GM12878 (cell line): ENCODE measurements around the gene DNMBP. TPM values are rescaled to one million over a fixed set of nuclear protein-coding genes. Genes with fewer than 3 reads are reported as not detected.

Source experiments
- ATAC-seq: fragments of 200-7000 bp; cut with Tn5 transposase; 3 replicates; pipeline ENCODE4 v1.9.1; 2020; ENCODE audit warnings: mild to moderate bottlenecking, moderate library complexity
- BruUV-seq: library from RNA; stranded (reverse); fragments of 400-500 nt; replicated peaks from 2 replicates; lab custom pipeline; 2021; lab: Mats Ljungman, UMichigan
- CTCF ChIA-PET: fragments of 300-600 bp; sonication (Branson Sonifier 250); formaldehyde crosslinking; extraction: SDS; loops from one replicate; lab custom pipeline; 2021; ENCODE audit warnings: inconsistent platforms; lab: Yijun Ruan, JAX
- POLR2A ChIA-PET: fragments of 350-600 bp; formaldehyde crosslinking; extraction: SDS; loops from one replicate; lab custom pipeline; 2021; ENCODE audit warnings: inconsistent platforms; lab: Charles Lee
- RAD21 ChIA-PET: fragments of 300-600 bp; sonication (Branson Sonifier 250); formaldehyde crosslinking; loops from one replicate; lab custom pipeline; 2023; ENCODE audit warnings: antibody characterized with exemption; ENCODE audit not compliant: unreplicated experiment; lab: Charles Lee
- SMC1A ChIA-PET: fragments of 300-600 bp; sonication (Branson Sonifier 250); formaldehyde crosslinking; loops from one replicate; lab custom pipeline; 2023; ENCODE audit not compliant: unreplicated experiment, uncharacterized antibody; lab: Charles Lee
- DNase-seq: peaks from one replicate; pipeline ENCODE4 v3.0.0-alpha.2; 2011; ENCODE audit warnings: low read depth, low spot score
- FAIRE-seq: peaks from 3 replicates; lab custom pipeline; 2011; peaks lifted over from hg19 to GRCh38; lab: Jason Lieb, UNC
- H2AFZ ChIP-seq: 2 replicates; pipeline ENCODE4 v1.6.0; 2011; ENCODE audit warnings: low read depth, low read length, control low read depth; ENCODE audit not compliant: control insufficient read depth
- H3K27ac ChIP-seq: 2 replicates; pipeline ENCODE4 v1.5.1; 2011; ENCODE audit warnings: control low read depth; ENCODE audit not compliant: control insufficient read depth, insufficient read depth
- H3K27me3 ChIP-seq, 2 experiments: replicated peaks in 1 of 2; 2 replicates each; pipeline versions ENCODE4 v1.6.0 to v1.6.1; 2011; ENCODE audit warnings: low read length in 1 of 2; ENCODE audit not compliant: control insufficient read depth in 2 of 2, insufficient read depth in 2 of 2
- H3K36me3 ChIP-seq, 2 experiments: 2 replicates each; pipeline ENCODE4 v1.5.1; 2011; ENCODE audit warnings: low read length in 1 of 2; ENCODE audit not compliant: control insufficient read depth in 2 of 2, insufficient read depth in 2 of 2
- H3K4me1 ChIP-seq: 2 replicates; pipeline ENCODE4 v1.6.1; 2011; ENCODE audit warnings: mild to moderate bottlenecking, low read length, moderate library complexity, mixed read lengths; ENCODE audit not compliant: control insufficient read depth, insufficient read depth
- H3K4me2 ChIP-seq: 2 replicates; pipeline ENCODE4 v1.6.0; 2011; ENCODE audit warnings: control low read depth; ENCODE audit not compliant: control insufficient read depth, insufficient read depth
- H3K4me3 ChIP-seq: fragments of 200-600 bp; sonication (generic); 2 replicates; pipeline ENCODE4 v1.5.1; 2016
- H3K79me2 ChIP-seq: 2 replicates; pipeline ENCODE4 v1.6.0; 2011; ENCODE audit warnings: low read length; ENCODE audit not compliant: control insufficient read depth, insufficient read depth
- H3K9ac ChIP-seq: 2 replicates; pipeline ENCODE4 v1.8.0; 2011; ENCODE audit warnings: low read length, control low read depth, mixed read lengths; ENCODE audit not compliant: control insufficient read depth, insufficient read depth
- H3K9me3 ChIP-seq: replicated peaks from 3 replicates; pipeline ENCODE4 v1.5.1; 2011; ENCODE audit warnings: mild to moderate bottlenecking, low read length; ENCODE audit not compliant: control insufficient read depth, insufficient read depth
- H4K20me1 ChIP-seq: 2 replicates; pipeline ENCODE4 v1.6.0; 2011; ENCODE audit not compliant: control insufficient read depth, insufficient read depth
- FOXM1 ChIP-seq: IDR thresholded peaks from 2 replicates; pipeline ENCODE4 v1.6.1; 2012; ENCODE audit warnings: low read depth, mild to moderate bottlenecking, inconsistent platforms, low read length, moderate library complexity
- IKZF1 ChIP-seq: fragments of 450-650 bp; conservative IDR thresholded peaks from 2 replicates; pipeline ENCODE4 v1.6.1; 2017; ENCODE audit warnings: antibody characterized with exemption, mild to moderate bottlenecking
- MTA3 ChIP-seq: IDR thresholded peaks from 2 replicates; pipeline ENCODE4 v1.6.1; 2012; ENCODE audit warnings: low read length, inconsistent platforms, borderline replicate concordance
- PML ChIP-seq: IDR thresholded peaks from 2 replicates; pipeline ENCODE4 v1.6.1; 2012; ENCODE audit warnings: low read length, inconsistent platforms
- WGBS: methylation state at CpG from one replicate; pipeline ENCODE4 v1.1.6; 2016; ENCODE audit warnings: low lambda C conversion rate; ENCODE audit not compliant: insufficient replicate concordance, insufficient coverage; ENCODE audit errors: missing lambda C conversion rate; 5-methylcytosine and 5-hydroxymethylcytosine counted together
- in situ Hi-C: fragments of 300-500 bp; cut with MboI; formaldehyde crosslinking; loops from 9 replicates; pipeline ENCODE4 v1.14.3; 2018; ENCODE audit warnings: mixed read lengths
- intact Hi-C: fragments of 100-400 bp; cut with micrococcal nuclease; formaldehyde crosslinking; loops from one replicate; pipeline ENCODE4 v1.14.2; 2022; ENCODE audit not compliant: unreplicated experiment
- polyA plus RNA-seq, 11 experiments: library from polyadenylated mRNA; depleted of rRNA in 4 of 11; unstranded in 6 of 11; stranded (reverse) in 5 of 11; fragments of >200 nt; fragmentation: Nextera tagmentation in 4 of 11; fragmentation: Illumina TruSeq in 1 of 11; extraction: Ambion mirVana in 4 of 11; extraction: Trizol in 1 of 11; gene quantifications; 1 replicate in 1 of 11; 2 replicates in 10 of 11; pipeline versions ENCODE4 v1.2.1 to v1.2.3, GENCODE V29; 2011 to 2016; ENCODE audit warnings: inconsistent platforms in 2 of 11, missing spikeins in 2 of 11, low read depth in 1 of 11
- total RNA-seq, 4 experiments: library from RNA; depleted of rRNA in 3 of 4; stranded (reverse); fragments of >200 nt in 3 of 4; fragmentation: Illumina TruSeq in 1 of 4; extraction: Trizol in 1 of 4; gene quantifications; 2 replicates each; pipeline versions ENCODE4 v1.2.1 to v1.2.3, GENCODE V29; 2013 to 2021
- TF ChIP-seq, protein P1 (sequence below): fragments of 450-650 bp; formaldehyde crosslinking; IDR thresholded peaks from 2 replicates; pipeline ENCODE4 v1.4.0; 2022; ENCODE audit warnings: mild to moderate bottlenecking, moderate library complexity

DNMBP gene
- total and polyA plus RNA-seq, 10 of the 15 experiments (the other 5 are each of a cell fraction or from before 2014, with no cell fraction given), result 7.1 to 45.0 (median 22.0) TPM

DNA sequence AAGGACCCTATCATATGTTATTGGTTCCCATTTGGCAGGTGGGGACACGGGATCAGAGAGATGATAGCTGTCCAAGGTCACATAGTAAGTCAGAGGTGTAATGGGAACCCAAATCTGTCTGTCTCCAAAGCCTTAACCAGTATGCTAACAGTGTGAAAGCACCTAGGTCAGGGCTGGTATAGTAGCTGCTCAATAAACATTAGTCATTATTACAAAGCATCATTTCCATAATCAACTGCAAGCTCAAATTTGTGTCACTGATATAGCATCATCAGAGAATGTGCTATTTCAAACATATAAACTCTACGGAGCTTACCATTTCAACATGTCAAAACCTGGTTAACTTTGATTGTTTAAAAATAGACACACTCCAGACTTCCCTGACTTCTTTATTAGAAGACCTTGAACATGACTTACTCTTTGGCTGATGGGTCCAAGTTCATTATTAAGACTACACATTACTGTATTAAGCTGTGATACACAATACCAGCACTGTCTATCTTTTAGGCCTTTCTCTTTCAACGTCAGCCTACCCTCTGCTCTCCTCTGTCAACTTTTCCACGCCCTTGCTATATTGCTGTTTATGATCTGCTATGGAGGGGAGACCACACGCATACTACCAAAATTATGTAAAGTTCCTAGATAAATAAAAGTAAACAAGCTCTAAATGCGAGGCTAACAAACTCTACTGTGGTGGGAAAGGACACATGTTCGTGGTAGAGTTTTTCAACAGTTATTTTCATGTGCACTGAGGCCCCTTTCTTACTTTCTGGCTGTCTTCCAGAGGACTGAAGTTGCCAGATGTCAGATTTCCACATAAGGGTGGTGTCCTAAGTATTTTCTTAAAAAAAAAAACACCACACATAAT is 33.6 kb downstream of the DNMBP start:
- no peaks in the 10 kb centered on the region for H3K9me3 ChIP-seq
- POLR2A ChIA-PET, result interaction anchor here (0.6 to 4.7 kb wide), 11 partner anchors 8 to 80 kb away, joined by 3 to 52 read pairs (median 4); partner anchors contain the start of gene DNMBP
- DNase-seq, result no peak
- CTCF ChIA-PET, result interaction anchor here (0.6 to 16.3 kb wide), 12 partner anchors 9 to 359 kb away, joined by 3 to 318 read pairs (median 6); partner anchors contain the start of gene DNMBP
- ATAC-seq, result peak; percentile 45
- peak overlapping the region; percentile 94 for H3K27ac ChIP-seq
- SMC1A ChIA-PET, result interaction anchor here (0.6 to 17.5 kb wide), 10 partner anchors 8 to 211 kb away, joined by 3 to 531 read pairs (median 4); partner anchors contain the start of gene DNMBP
- peak overlapping the region; percentile 41; the same call in 1 of the 2 replicates for H3K4me3 ChIP-seq
- peak; percentile 62 for FAIRE-seq
- H3K4me2 ChIP-seq, result peak overlapping the region; percentile 85
- TSS peak; percentile 18 for BruUV-seq
- H3K9ac ChIP-seq, result peak overlapping the region; percentile 47
- in situ Hi-C loops (no loop called here), intact Hi-C loops (loop anchor here (2.0 to 10.0 kb wide), 2 partner anchors 71 to 209 kb away; partner anchors contain the start of gene ERLIN1)
- peaks cover 2 to 11% of the 10 kb centered on the region in 2 experiments; a peak in 2 of 4 replicates for H3K36me3 ChIP-seq
- no peaks in the 10 kb centered on the region for H4K20me1 ChIP-seq
- H2AFZ ChIP-seq, result no peak overlapping the region; the same call in 1 of the 2 replicates
- H3K79me2 ChIP-seq, result peaks cover 92% of the 10 kb centered on the region
- RAD21 ChIA-PET, result interaction anchor here (0.7 to 15.1 kb wide), 12 partner anchors 7 to 936 kb away, joined by 3 to 255 read pairs (median 11); partner anchors contain the start of gene DNMBP
- TF ChIP-seq FOXM1 (peak; percentile 22; the same call in 1 of the 2 replicates), MTA3 (0 out of 2 replicates have a peak, but pooled peaks have one; percentile 76), PML (0 out of 2 replicates have a peak, but pooled peaks have one; percentile 13), IKZF1 (no peak)
- TF ChIP-seq, protein P1, sequence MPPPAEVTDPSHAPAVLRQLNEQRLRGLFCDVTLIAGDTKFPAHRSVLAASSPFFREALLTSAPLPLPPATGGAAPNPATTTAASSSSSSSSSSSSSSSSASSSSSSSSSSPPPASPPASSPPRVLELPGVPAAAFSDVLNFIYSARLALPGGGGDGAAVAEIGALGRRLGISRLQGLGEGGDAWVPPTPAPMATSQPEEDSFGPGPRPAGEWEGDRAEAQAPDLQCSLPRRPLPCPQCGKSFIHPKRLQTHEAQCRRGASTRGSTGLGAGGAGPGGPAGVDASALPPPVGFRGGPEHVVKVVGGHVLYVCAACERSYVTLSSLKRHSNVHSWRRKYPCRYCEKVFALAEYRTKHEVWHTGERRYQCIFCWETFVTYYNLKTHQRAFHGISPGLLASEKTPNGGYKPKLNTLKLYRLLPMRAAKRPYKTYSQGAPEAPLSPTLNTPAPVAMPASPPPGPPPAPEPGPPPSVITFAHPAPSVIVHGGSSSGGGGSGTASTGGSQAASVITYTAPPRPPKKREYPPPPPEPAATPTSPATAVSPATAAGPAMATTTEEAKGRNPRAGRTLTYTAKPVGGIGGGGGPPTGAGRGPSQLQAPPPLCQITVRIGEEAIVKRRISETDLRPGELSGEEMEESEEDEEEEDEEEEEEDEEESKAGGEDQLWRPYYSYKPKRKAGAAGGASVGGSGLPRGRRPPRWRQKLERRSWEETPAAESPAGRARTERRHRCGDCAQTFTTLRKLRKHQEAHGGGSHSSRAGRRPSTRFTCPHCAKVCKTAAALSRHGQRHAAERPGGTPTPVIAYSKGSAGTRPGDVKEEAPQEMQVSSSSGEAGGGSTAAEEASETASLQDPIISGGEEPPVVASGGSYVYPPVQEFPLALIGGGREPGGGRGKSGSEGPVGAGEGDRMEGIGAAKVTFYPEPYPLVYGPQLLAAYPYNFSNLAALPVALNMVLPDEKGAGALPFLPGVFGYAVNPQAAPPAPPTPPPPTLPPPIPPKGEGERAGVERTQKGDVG, result 0 out of 2 replicates have a peak, but pooled peaks have one; percentile 30
- WGBS, result 48% methylated on average over 7 of the region's 7 CpGs
- H3K4me1 ChIP-seq, result peaks cover 62% of the 10 kb centered on the region
- no peaks in the 10 kb centered on the region for H3K27me3 ChIP-seq
